HepG2 (cell line): ENCODE results near the gene HSPB7. TPM values are rescaled to one million over a fixed set of nuclear protein-coding genes. Genes with fewer than 3 reads are reported as not detected.

ENCODE experiments used
- CHCHD3 ChIP-seq: sonication (generic); formaldehyde crosslinking; IDR thresholded peaks from 2 replicates; pipeline ENCODE4 v1.8.0; 2022; ENCODE audit warnings: mild to moderate bottlenecking, missing genetic modification reagents, moderate library complexity
- DR1 ChIP-seq: sonication (generic); formaldehyde crosslinking; IDR thresholded peaks from 2 replicates; pipeline ENCODE4 v1.8.0; 2021; ENCODE audit warnings: mild to moderate bottlenecking, missing genetic modification reagents, inconsistent platforms
- HNRNPH1 ChIP-seq: fragments of 200-400 bp; formaldehyde crosslinking; optimal IDR thresholded peaks from 2 replicates; pipeline ENCODE3; 2017; ENCODE audit warnings: mild to moderate bottlenecking, low read depth, low read length
- HNRNPL ChIP-seq: fragments of 200-400 bp; formaldehyde crosslinking; IDR thresholded peaks from 2 replicates; pipeline ENCODE4 v1.6.1; 2017; ENCODE audit warnings: mild to moderate bottlenecking, low read depth, low read length
- HOXD1 ChIP-seq: sonication (generic); formaldehyde crosslinking; IDR thresholded peaks from 2 replicates; pipeline ENCODE4 v1.5.0; 2020; ENCODE audit warnings: missing genetic modification reagents
- KDM3A ChIP-seq: IDR thresholded peaks from 2 replicates; pipeline ENCODE4 v1.6.1; 2018; ENCODE audit warnings: low read depth, missing compliant biosample characterization
- MTA1 ChIP-seq: sonication (generic); formaldehyde crosslinking; IDR thresholded peaks from 2 replicates; pipeline ENCODE4 v1.4.0; 2020; ENCODE audit warnings: missing genetic modification reagents, mild to moderate bottlenecking, borderline replicate concordance
- MYPOP ChIP-seq: sonication (generic); formaldehyde crosslinking; IDR thresholded peaks from 2 replicates; pipeline ENCODE4 v1.8.1; 2023; ENCODE audit warnings: mild to moderate bottlenecking, moderate library complexity, missing genetic modification reagents
- PAWR ChIP-seq: sonication (generic); formaldehyde crosslinking; IDR thresholded peaks from 2 replicates; pipeline ENCODE4 v1.4.0; 2020; ENCODE audit warnings: missing genetic modification reagents, mild to moderate bottlenecking, borderline replicate concordance
- REL ChIP-seq: sonication (generic); formaldehyde crosslinking; conservative IDR thresholded peaks from 2 replicates; pipeline ENCODE4 v1.8.0; 2022; ENCODE audit warnings: mild to moderate bottlenecking, missing genetic modification reagents, moderate library complexity
- SMAD9 ChIP-seq: sonication (generic); formaldehyde crosslinking; IDR thresholded peaks from 2 replicates; pipeline ENCODE4 v1.5.1; 2020; ENCODE audit warnings: mild to moderate bottlenecking, missing genetic modification reagents
- TEAD3 ChIP-seq: optimal IDR thresholded peaks from 2 replicates; pipeline ENCODE3; 2016; ENCODE audit warnings: borderline replicate concordance
- TOE1 ChIP-seq: sonication (generic); formaldehyde crosslinking; IDR thresholded peaks from 2 replicates; pipeline ENCODE4 v1.4.0; 2020; ENCODE audit warnings: mild to moderate bottlenecking, missing genetic modification reagents
- U2AF1 ChIP-seq: fragments of 200-400 bp; formaldehyde crosslinking; optimal IDR thresholded peaks from 2 replicates; pipeline ENCODE3; 2017; ENCODE audit warnings: mild to moderate bottlenecking, low read depth, low read length
- ZBTB3 ChIP-seq: sonication (generic); formaldehyde crosslinking; IDR thresholded peaks from 2 replicates; pipeline ENCODE4 v1.4.0; 2020; ENCODE audit warnings: low read depth, mild to moderate bottlenecking, moderate library complexity, missing genetic modification reagents, borderline replicate concordance
- ZMYM4 ChIP-seq: sonication (generic); formaldehyde crosslinking; IDR thresholded peaks from 2 replicates; pipeline ENCODE4 v1.8.1; 2023; ENCODE audit warnings: mild to moderate bottlenecking, missing genetic modification reagents
- ZNF282 ChIP-seq: fragments of 450-650 bp; IDR thresholded peaks from 2 replicates; pipeline ENCODE4 v1.6.1; 2018; ENCODE audit not compliant: partially characterized antibody
- ZNF331 ChIP-seq: sonication (generic); formaldehyde crosslinking; IDR thresholded peaks from 2 replicates; pipeline ENCODE4 v1.4.0; 2020; ENCODE audit warnings: missing genetic modification reagents
- ZNF432 ChIP-seq: sonication (generic); formaldehyde crosslinking; IDR thresholded peaks from 2 replicates; pipeline ENCODE4 v1.5.0; 2020; ENCODE audit warnings: missing genetic modification reagents, mild to moderate bottlenecking, borderline replicate concordance
- ZNF556 ChIP-seq: sonication (generic); formaldehyde crosslinking; IDR thresholded peaks from 2 replicates; pipeline ENCODE4 v1.4.0; 2020; ENCODE audit warnings: mild to moderate bottlenecking, missing genetic modification reagents, borderline replicate concordance
- ZNF772 ChIP-seq: sonication (generic); formaldehyde crosslinking; IDR thresholded peaks from 2 replicates; pipeline ENCODE4 v1.5.0; 2020; ENCODE audit warnings: mild to moderate bottlenecking, missing genetic modification reagents
- polyA plus RNA-seq, 8 experiments: library from polyadenylated mRNA; depleted of rRNA in 3 of 8; stranded (reverse) in 7 of 8; unstranded in 1 of 8; fragments of >200 nt; fragmentation: Illumina TruSeq in 4 of 8; extraction: Trizol in 4 of 8; gene quantifications; 2 replicates each; pipeline versions ENCODE4 v1.2.1 to v1.2.3, GENCODE V29; 2011 to 2016; ENCODE audit warnings: low read depth in 4 of 8, missing spikeins in 1 of 8, mixed read lengths in 1 of 8; ENCODE audit not compliant: insufficient read depth in 1 of 8
- total RNA-seq, 5 experiments: library from RNA; depleted of rRNA; stranded (reverse); fragments of >200 nt; fragmentation: Illumina TruSeq; extraction: Trizol; gene quantifications; 2 replicates each; pipeline ENCODE4 v1.2.3, GENCODE V29; 2016; ENCODE audit warnings: low read depth in 1 of 5
- TF ChIP-seq, protein P1 (sequence below): sonication (generic); formaldehyde crosslinking; IDR thresholded peaks from 2 replicates; pipeline ENCODE4 v1.8.1; 2022; ENCODE audit warnings: low read depth, mild to moderate bottlenecking, missing genetic modification reagents
- TF ChIP-seq, protein P2 (sequence below): IDR thresholded peaks from 2 replicates; pipeline ENCODE4 v1.6.1; 2016; ENCODE audit warnings: missing compliant biosample characterization, missing genetic modification reagents, borderline replicate concordance
- TF ChIP-seq, protein P3 (sequence below): sonication (generic); formaldehyde crosslinking; IDR thresholded peaks from 2 replicates; pipeline ENCODE4 v1.5.0; 2020; ENCODE audit warnings: mild to moderate bottlenecking, missing genetic modification reagents, borderline replicate concordance

HSPB7 gene
- total and polyA plus RNA-seq, 2 of the 13 experiments (the other 11 are each of a cell fraction or from before 2014, with no cell fraction given) = 0.20 TPM; not detected in 1

GRCh38 chr1:15994590-15995351 is 23.1 kb downstream of the HSPB7 start (continued):
- TF ChIP-seq, protein P1, sequence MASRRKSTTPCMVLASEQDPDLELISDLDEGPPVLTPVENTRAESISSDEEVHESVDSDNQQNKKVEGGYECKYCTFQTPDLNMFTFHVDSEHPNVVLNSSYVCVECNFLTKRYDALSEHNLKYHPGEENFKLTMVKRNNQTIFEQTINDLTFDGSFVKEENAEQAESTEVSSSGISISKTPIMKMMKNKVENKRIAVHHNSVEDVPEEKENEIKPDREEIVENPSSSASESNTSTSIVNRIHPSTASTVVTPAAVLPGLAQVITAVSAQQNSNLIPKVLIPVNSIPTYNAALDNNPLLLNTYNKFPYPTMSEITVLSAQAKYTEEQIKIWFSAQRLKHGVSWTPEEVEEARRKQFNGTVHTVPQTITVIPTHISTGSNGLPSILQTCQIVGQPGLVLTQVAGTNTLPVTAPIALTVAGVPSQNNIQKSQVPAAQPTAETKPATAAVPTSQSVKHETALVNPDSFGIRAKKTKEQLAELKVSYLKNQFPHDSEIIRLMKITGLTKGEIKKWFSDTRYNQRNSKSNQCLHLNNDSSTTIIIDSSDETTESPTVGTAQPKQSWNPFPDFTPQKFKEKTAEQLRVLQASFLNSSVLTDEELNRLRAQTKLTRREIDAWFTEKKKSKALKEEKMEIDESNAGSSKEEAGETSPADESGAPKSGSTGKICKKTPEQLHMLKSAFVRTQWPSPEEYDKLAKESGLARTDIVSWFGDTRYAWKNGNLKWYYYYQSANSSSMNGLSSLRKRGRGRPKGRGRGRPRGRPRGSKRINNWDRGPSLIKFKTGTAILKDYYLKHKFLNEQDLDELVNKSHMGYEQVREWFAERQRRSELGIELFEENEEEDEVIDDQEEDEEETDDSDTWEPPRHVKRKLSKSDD (CRISPR knock-in tag) = no peak
- no peak for TF ChIP-seq DR1 (CRISPR knock-in tag)
- no peak for TF ChIP-seq HNRNPL
- no peak for TF ChIP-seq TOE1
- no peak for TF ChIP-seq REL (CRISPR knock-in tag)
- peak; percentile 43; the same call in 1 of the 2 replicates for TF ChIP-seq ZMYM4 (CRISPR knock-in tag)
- no peak for TF ChIP-seq ZNF772 (CRISPR knock-in tag)
- TF ChIP-seq ZNF282 = no peak
- TF ChIP-seq SMAD9 (CRISPR knock-in tag) = no peak
- no peak for TF ChIP-seq CHCHD3 (CRISPR knock-in tag)
- no peak for TF ChIP-seq ZNF556 (CRISPR knock-in tag)
- peak; percentile 69; the same call in 1 of the 2 replicates for TF ChIP-seq ZBTB3 (CRISPR knock-in tag)
- no peak for TF ChIP-seq ZNF432 (CRISPR knock-in tag)
- TF ChIP-seq, protein P2, sequence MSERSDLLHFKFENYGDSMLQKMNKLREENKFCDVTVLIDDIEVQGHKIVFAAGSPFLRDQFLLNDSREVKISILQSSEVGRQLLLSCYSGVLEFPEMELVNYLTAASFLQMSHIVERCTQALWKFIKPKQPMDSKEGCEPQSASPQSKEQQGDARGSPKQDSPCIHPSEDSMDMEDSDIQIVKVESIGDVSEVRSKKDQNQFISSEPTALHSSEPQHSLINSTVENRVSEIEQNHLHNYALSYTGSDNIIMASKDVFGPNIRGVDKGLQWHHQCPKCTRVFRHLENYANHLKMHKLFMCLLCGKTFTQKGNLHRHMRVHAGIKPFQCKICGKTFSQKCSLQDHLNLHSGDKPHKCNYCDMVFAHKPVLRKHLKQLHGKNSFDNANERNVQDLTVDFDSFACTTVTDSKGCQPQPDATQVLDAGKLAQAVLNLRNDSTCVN (CRISPR knock-in tag) = 0 out of 2 replicates have a peak, but pooled peaks have one; percentile 23
- no peak for TF ChIP-seq MTA1
- no peak for TF ChIP-seq MYPOP (CRISPR knock-in tag)
- TF ChIP-seq, protein P3, sequence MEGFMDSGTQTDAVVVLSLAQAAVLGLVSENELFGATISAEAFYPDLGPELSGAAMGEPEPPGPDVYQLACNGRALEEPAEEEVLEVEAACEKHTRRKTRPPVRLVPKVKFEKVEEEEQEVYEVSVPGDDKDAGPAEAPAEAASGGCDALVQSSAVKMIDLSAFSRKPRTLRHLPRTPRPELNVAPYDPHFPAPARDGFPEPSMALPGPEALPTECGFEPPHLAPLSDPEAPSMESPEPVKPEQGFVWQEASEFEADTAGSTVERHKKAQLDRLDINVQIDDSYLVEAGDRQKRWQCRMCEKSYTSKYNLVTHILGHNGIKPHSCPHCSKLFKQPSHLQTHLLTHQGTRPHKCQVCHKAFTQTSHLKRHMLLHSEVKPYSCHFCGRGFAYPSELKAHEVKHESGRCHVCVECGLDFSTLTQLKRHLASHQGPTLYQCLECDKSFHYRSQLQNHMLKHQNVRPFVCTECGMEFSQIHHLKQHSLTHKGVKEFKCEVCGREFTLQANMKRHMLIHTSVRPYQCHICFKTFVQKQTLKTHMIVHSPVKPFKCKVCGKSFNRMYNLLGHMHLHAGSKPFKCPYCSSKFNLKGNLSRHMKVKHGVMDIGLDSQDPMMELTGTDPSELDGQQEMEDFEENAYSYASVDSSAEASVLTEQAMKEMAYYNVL (CRISPR knock-in tag) = no peak
- no peak for TF ChIP-seq HNRNPH1
- peak; percentile 67 for TF ChIP-seq KDM3A
- peak; percentile 65 for TF ChIP-seq TEAD3
- no peak for TF ChIP-seq HOXD1
- no peak for TF ChIP-seq PAWR (CRISPR knock-in tag)
- TF ChIP-seq ZNF331 (CRISPR knock-in tag) = peak; percentile 48; the same call in 1 of the 2 replicates
- no peak for TF ChIP-seq U2AF1
